Activated CD4-positive, CD25-positive, alpha-beta regulatory T cell treated with anti-CD3 and anti-CD28 coated beads, Interleukin-2, amount 50 U/mL, for 24 hours (primary cell): ENCODE measurements around the gene CSNK1D.

ENCODE experiments used
- ATAC-seq, 2 donors: fragments of 150-1000 bp; cut with Tn5 transposase; one replicate each; pipeline ENCODE4 v1.10.0; 2021; ENCODE audit warnings: mild to moderate bottlenecking in 1 of 2, moderate library complexity in 1 of 2

CSNK1D gene

GRCh38 chr17:82309656-82310570, 36.4 kb upstream of the CSNK1D start:
- no peak for ATAC-seq

GRCh38 chr17:82305727-82306300, 32.3 kb upstream of the CSNK1D start:
- no peak for ATAC-seq

GRCh38 chr17:82304826-82305726, 31.6 kb upstream of the CSNK1D start:
- no peak for ATAC-seq

- ATAC-seq: no peak
Observed at GRCh38 chr17:82303944-82304808, 30.7 kb upstream of the CSNK1D start.

- no peak for ATAC-seq
Observed at GRCh38 chr17:82302991-82303943, 29.8 kb upstream of the CSNK1D start.

- ATAC-seq: no peak
Observed at GRCh38 chr17:82302568-82302963, 29.1 kb upstream of the CSNK1D start.

GRCh38 chr17:82301916-82302567, 28.5 kb upstream of the CSNK1D start:
- no peak for ATAC-seq

GRCh38 chr17:82301300-82301915, 27.9 kb upstream of the CSNK1D start:
- ATAC-seq: no peak

- no peak for ATAC-seq
Observed at GRCh38 chr17:82300707-82301270, 27.3 kb upstream of the CSNK1D start.

GRCh38 chr17:82300228-82300627, 26.7 kb upstream of the CSNK1D start:
- no peak for ATAC-seq

- ATAC-seq: no peak
Observed at GRCh38 chr17:82299452-82299851, 26.0 kb upstream of the CSNK1D start.

GRCh38 chr17:82298538-82299421, 25.3 kb upstream of the CSNK1D start:
- no peak for ATAC-seq

GRCh38 chr17:82297714-82298537, 24.4 kb upstream of the CSNK1D start:
- ATAC-seq: peak; percentile 83 to 84

- peak; percentile 22 to 25 for ATAC-seq
Observed at GRCh38 chr17:82297280-82297713, 23.8 kb upstream of the CSNK1D start.

GRCh38 chr17:82296511-82297279, 23.2 kb upstream of the CSNK1D start:
- no peak for ATAC-seq

- no peak for ATAC-seq
Observed at GRCh38 chr17:82295472-82295814, 21.9 kb upstream of the CSNK1D start.
